KG1 (cell line): ENCODE measurements around the gene CDK5.
A peak's percentile ranks its signal among the peaks of the same experiment; 100 is the strongest.
"Not testable (repeated sequence)": the region's sequence is repeated elsewhere in the genome, so short reads cannot be mapped to it uniquely, and the experiment has no call there.

Source experiments
- DNase-seq: peaks from one replicate; lab custom pipeline; 2025; lab: John Stamatoyannopoulos, UW

Gene CDK5

DNA sequence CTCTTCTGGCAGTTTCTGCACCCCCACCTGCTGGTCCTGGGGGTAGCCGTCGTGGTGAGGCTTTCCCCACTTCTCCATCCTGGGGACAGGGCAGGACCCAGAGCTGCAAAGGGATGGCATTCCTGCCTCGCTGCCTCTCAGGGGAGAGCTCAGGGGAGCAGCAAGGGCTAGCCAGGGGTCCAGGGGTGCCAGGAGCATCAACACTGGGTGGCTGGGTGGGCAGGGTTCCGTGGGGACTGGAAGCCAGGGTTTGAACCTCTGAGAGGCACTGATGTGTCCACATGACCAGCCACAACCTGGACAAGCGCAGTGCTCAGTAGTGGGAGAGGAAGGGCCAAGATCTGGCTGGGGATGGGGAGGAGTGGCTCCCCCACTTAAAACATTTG, 23.8 kb downstream of the CDK5 start:
- no peak for DNase-seq

DNA sequence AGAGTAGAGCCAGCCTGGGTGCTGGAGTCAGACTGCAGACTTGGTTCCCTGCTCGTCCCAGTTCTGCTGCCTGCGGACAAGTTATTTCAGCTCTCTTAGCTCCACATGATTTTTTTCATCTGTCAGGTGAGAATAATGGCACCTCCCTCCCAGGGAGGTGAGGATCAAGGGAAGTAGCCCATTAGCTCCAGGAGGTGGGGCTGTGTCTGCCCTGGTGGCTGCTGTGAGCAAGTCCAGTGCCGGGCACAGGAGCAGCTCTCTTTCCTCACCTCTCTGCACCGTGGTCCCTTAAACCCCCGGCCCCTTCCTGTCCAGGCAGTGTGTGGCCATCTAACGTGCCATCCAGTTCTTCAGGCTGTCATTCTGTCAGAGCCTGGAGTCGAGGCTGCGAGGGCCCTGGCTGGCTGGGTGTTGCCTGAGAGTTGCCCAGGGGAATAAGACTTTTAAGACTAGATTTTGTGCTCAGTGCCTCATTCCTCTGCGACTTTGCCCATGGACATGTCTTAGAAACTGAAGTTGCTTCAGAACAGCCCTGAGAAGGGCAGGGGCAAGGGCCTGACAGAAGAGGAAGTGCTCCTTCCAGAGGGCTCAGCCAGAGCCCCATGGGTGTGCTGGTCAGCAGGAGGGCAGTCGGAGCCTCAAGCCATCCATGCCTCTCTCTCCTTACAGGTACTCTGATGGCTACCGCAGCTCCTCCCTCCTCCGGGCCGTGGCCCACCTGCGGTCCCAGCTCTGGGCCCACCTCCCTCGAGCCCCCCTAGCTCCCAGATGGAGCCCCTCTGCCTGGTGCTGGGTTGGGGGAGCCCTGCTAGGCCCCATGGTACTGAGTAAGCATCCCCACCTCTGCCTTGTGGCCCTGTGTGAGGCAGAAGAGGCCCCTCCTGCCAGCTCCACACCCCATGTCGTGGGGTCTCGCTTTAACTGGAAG, 24.5 kb downstream of the CDK5 start:
- DNase-seq = no peak

DNA sequence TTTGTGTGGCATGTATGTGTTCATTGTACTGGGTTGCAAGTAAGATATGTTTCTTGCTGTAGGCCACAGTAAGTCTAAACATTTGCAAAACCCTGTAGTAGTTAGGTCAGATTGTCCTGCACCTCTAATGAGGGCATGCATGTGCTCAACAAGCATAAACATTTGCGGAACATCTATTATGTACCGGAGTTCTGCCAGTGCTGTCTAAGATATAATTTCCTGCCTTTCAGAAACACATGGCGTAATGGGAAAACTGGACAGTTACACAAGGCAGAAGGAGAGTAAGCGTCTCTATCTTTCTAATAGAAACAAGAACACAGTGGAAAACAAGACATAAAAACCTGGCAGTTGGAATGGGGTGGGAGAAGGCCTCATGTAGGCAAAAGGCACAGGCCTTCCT, 26.7 kb downstream of the CDK5 start:
- DNase-seq = no peak

DNA sequence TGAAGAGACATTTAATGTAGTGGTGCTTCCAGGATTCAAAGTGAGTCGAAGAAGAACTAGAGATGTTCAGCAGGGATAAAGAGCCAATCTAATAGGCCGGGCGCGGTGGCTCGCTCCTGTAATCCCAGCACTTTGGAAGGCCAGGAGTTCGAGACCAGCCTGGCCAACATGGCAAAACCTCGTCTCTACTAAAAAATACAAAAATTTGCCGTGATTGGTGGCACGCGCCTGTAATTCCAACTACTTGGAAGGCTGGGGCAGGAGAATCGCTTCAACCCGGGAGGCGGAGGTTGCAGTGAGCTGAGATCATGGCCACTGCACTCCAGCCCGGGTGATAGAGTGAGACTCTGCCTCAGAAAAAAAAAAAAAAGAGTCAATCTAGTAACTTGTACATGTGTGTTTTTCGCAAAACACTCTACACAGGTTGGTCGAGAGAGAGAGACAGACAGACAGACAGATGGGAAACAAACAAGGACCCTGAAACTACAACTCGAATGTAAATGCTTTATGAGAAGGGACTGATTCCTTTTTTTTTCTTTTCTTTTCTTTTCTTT, 28.7 kb downstream of the CDK5 start:
- DNase-seq = no peak

DNA sequence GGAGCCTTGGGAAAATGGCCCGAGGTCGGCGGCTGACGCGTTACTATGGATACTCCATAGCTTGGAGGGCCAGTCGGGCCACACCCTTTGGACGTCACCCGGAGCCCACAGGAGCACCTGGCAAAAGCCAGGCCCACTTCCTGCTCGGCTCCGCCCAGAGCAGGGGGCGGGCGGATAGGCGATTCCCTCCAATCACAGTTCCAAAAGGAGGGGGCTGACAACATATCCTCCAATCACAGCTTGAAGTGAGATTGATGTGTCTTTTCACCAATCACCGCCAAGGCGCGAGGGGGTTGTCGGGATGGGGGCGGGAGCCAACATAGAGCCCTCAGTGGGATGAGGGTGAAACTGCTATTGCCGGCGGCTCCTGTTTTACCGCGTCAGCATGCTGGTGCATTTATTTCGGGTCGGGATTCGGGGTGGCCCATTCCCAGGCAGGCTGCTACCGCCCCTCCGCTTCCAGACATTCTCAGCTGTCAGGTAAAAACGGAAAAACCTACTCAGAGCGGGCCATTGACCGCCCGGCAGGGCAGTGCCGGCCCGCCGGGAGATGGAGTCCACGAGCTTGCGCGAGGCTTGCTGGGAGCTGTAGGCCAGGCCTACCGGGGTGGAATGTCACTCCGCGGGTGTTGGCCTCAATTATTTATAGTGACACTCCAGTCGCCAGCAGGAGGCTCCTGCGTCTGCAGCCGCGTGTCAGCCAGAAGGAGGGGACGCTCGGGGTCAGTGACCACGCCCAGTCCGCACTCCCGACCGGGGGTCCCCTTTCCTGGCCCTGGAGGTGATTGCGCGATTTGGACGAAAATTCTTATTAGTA, 29.4 kb downstream of the CDK5 start, which contains the start of gene ABCB8:
ABCB8 (plus strand) TSS at position 320 of the 817 bp plus-strand sequence; CDS start at position 386, 66 bp downstream.
- DNase-seq = peak; percentile 43

DNA sequence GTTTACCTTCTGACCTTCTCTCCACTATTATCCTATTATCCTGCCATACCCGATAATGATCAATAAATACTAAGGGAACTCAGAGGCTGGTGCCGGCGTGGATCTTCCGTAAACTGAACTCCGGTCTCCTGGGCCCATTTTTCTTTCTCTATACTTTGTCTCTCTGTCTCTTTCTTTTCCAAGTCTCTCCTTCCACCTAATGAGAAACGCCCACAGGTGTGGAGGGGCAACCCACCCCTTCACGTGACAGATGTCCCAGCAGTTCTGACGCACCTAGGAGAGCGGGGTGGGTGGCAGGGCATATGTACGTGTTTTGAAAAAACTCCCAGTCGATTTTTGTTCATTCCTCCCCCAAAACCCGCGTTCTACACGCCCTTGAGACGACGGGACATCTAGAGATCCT, 30.0 kb downstream of the CDK5 start:
- DNase-seq = not testable (repeated sequence)

DNA sequence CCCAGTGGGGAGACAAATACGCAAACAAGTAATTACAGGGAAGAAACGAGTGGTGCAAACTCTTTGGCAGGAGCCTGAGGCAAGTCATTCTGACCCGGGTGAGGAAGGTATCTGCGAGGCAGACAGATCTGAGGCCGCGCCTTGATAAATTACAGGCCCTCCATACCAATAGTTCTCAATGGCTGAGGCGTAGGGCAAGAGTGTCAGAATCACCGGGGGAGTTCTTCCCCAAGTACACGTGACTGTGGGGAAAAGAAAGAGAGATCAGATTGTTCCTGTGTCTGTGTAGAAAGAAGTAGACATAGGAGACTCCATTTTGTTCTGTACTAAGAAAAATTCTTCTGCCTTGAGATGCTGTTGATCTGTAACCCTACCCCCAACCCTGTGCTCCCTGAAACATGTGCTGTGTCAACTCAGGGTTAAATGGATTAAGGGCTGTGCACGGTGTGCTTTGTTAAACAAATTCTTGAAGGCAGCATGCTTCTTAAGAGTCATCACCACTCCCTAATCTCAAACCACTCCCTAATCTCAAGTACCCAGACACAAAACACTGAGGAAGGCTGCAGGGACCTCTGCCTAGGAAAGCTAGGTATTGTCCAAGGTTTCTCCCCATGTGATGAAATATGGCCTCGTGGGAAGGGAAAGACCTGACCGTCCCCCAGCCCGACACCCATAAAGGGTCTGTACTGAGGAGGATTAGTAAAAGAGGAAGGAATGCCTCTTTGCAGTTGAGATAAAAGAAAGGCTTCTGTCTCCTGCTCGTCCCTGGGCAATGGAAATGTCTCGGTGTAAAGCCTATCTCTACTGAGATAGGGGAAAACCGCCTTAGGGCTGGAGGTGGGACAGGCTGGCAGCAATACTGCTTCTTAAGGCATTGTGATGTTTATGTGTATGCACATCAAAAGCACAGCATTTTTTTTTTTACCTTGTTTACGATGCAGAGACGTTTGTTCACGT, 30.6 kb downstream of the CDK5 start:
- DNase-seq = not testable (repeated sequence)

- DNase-seq = no peak
Observed at GRCh38 chr7:151025924-151026671, 31.6 kb downstream of the CDK5 start.

- DNase-seq = no peak
Observed at GRCh38 chr7:151024435-151025056, 33.2 kb downstream of the CDK5 start, which contains the start of gene ATG9B. Gene ATG9B (minus strand): TSS chr7:151024494. CDS start chr7:151024423, 71 bp downstream.

DNA sequence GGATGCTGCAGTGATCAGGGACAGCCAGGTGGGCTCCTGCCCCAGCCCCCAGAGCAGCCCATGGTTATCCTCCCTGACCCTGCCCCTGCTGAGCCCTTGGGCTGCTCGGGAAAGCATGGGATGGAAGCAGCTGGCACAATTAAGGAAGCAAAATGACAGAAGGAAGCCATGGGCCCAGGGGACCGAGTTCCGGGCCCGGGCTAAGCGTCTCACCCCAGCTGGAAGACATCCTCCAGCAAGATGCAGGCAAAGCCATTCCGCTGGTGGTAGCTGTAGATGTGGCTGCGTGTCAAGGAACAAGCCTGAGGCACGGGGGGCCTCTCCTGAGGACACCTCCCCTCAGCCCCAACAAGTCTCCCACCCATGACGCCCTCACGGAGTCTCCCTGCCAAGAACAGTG, 34.5 kb downstream of the CDK5 start:
- DNase-seq = no peak

DNA sequence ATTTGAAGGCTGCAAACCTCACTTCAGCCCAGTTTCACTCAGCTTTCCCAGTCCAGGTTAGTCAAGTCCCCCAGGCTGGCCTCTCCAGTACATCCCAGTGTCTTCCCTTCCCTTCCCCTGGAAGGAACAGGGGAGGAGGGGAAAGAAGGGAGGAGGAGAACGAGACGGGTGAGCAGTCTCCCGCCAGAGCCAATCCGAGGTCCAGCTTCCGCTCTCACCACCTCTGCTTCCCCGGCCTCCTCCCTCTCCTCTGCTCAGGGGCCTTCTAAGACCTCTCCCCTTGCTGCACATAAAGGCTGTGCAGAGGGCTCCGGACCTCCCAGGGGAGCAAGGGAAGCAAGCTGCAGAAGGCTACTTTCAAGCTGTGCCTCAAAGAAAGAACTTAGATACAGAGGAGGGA, 37.5 kb downstream of the CDK5 start:
- no peak for DNase-seq

GRCh38 chr7:151019130-151019447, 38.6 kb downstream of the CDK5 start:
- DNase-seq = no peak

DNA sequence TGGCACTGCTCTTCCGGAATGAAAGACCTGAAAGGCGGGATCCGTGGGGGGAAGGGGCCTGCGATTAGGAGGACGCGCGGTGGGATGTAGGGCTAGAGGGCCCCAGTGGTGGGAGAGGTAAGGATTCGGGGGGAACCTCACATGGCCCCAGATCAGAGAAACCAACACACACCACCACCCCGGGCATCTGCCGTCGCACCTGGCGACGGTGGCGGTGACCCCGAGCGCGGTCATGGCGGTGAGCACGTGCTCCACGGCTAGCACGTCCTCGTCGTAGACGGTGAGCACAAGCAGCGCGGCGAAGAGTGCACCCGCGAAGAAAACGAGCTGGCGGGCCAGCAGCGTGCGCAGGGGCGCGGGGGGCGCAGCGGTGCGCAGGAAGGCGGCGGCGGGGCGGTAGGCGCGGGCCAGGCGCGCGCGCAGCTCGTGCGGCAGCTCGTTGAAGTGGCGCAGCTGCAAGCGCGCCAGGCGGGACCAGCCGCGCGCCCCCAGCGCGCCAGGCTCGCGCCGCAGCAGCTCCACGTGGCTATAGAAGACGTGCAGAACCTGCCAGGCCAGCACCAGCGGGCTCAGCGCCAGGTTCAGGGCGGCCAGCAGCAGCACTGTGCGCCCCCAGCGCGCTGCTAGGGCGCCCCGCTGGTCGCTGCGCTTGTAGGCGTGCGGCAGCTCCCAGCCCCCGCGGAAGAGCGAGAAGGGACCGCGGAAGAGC, 39.1 kb downstream of the CDK5 start:
- DNase-seq = no peak

DNA sequence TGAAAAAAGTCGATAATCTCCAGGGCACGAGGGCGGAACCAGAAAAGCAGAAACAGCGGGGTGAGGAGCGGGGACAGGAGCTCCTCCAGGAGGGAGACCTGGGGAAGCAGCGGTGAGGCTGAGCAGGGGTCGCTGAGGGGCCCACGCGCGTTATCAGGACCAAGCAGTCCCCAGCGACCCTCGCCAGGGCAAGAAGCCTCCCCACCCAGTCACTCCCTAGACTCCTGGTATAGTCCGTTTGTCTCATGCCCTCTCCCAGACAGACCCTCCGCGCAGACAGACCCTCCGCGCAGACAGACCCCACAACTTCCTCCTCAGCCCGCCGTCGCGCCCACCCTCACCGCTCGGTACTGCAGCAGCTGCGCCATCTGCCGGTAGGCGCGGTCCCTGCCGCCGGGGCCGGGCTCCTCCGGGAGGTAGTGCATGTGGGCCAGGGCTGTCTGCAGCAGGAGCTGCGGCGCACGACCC, 39.7 kb downstream of the CDK5 start:
- no peak for DNase-seq

GRCh38 chr7:151017370-151017952, 40.2 kb downstream of the CDK5 start:
- no peak for DNase-seq

- DNase-seq = no peak
Observed at GRCh38 chr7:151016942-151017341, 40.8 kb downstream of the CDK5 start.

- no peak for DNase-seq
Observed at GRCh38 chr7:151016505-151016904, 41.2 kb downstream of the CDK5 start.

DNA sequence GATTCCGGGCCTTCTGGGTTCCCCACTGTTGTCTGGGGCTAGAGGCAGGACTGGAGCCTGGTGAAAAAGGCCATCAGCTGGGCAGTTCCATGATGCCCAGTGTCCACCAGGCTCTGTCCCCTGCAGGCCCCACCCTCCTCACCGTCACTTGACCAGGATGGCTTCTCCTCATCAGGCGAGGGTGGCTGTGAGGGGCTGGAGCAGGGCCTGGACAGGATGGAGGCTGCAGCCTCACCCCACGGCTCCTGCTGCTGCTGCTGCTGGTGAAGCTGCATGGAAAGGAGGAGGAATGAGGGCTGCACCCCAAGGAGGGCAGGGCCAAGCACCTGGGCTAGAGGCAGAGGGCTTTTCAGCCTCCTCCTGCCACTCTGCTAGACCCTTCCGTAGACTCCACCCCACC, 41.7 kb downstream of the CDK5 start:
- no peak for DNase-seq

GRCh38 chr7:151014950-151015349, 42.7 kb downstream of the CDK5 start:
- DNase-seq = no peak
